HG03159 (cell line): ENCODE measurements around the gene PPFIA2.

Experiments
- ATAC-seq: cut with Tn5 transposase; IDR thresholded peaks from one replicate; pipeline ENCODE4 v1.9.1; 2021; ENCODE audit warnings: mild to moderate bottlenecking, moderate library complexity; ENCODE audit not compliant: unreplicated experiment

Gene PPFIA2

DNA sequence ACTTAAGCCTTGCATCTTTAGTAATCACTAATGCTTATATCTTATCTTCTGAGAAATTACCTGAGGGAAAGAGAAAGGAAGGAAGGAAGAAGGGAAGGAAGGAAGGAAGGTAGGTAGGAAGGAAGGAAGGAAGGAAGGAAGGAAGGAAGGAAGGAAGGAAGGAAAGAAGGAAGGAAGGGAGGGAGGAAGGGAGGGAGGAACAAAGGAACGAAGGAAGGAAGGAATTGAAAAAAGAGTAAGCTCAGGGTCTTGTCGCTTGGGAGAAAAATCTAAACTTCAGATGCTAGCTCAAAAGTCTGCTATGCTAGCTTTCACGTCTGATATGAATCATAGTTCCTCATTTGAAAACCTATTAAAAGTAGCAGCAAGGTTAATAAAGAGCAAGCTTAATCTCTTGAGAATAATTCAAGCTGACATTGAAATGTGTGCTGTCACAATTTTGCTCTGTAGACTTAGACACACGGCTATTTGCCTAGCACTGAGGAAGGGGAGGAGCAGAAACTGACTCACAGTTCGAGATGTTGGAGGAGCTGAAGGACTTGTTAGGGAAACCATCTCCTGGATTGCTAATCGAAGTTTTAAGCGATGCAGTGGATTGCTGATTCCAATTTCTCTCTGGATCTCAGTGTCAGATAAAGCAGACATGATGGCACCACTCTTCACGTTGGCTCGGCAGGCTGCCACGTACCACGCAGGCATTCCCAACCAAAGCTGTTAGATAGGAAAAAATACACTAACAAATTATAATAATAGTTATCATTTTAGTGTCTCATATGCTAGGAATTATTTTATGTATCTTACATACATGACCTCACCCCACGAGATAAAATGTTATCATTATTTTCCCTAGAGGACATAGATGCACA, 464.6 kb downstream of the PPFIA2 start:
- peak; percentile 69 for ATAC-seq

GRCh38 chr12:81288651-81289050, 470.5 kb downstream of the PPFIA2 start:
- no peak for ATAC-seq

DNA sequence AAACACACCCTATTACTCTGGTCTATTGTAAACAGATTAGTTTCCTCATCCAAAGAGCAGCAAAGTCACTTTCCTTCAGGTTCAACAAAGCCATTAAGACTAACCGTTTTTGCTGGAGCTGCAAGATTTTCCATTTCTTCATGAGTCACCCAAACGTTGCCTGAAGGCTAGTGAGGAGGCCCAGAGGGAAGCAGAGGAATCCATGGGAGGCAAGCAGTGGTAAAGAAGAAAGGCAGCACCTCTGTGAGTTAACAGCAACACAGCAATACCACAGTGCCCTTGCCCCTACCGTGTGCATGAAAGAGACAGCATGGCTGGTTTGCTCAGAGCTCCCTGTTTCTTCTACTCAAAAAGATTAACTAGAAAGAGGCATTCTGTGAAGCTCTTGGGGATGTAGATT, 475.0 kb downstream of the PPFIA2 start:
- no peak for ATAC-seq

GRCh38 chr12:81274637-81275529, 484.3 kb downstream of the PPFIA2 start:
- no peak for ATAC-seq

DNA sequence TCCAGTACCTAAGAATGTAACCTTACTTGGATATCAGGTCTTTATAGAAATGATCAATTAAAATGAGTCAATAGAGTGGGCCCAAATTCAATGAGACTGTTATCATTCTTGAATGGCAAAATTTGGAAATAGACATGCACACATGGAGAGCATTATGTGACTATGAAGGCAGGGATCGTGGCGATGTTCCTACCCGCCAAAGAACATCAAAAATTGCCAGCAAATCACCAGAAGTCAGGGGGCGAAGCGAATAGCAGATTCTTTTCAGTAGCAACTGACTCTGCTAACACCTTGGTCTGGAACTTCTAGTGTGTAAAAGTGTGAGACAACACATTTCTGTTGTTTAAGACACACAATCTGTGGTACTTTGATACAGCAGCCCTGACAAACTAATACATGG, 488.8 kb downstream of the PPFIA2 start:
- ATAC-seq: no peak

GRCh38 chr12:81263072-81263471, 496.1 kb downstream of the PPFIA2 start:
- no peak for ATAC-seq

DNA sequence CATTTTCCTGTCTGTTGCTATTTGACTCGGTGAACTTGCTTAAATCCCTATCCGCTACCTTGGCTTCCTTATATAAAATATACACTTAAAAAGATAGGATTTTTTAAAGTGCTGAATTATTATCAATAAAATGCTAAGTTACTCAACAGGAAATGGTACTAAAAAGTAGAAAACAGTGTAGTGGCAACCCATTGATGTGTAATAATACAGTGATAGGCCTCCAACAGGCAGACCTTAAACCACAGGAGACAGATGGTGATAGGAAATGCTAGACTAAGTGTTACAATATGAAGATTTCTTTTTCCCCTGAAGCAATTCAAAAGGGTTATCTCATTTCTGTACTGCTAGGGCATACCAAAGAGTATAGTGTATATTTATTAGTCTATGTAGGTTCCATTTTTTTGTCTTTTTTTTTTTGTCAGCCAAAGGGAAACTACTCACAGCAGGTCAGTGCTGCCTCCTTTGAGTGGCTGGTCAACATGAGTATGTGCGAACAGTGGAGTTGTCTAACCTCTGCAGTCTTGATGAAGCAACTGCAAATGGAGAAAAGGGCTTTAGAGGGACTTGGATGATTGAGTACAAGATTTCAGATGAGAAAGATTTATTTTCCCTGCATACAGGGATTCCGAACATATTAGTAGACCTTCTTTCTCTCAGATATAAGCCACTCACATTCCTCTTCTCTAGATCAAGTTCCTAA, 497.5 kb downstream of the PPFIA2 start:
- no peak for ATAC-seq

DNA sequence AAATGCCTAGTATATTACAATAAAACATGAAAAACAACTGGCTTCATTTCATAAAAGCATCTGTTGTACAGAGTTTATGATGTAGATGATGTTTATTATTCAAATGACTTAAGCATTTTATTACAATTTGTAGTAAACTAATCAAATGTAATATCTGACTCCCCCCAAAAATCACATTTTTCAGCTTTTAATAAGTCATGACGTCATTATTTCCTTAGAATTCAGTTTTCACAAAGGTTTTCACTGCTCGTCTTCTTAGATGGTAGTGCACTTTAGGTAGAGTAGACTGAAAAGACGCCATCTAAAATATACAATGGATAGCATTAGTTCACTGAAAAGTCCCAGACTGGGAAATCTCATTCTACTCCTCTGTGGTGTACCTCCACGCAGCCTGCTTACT, 499.8 kb downstream of the PPFIA2 start:
- no peak for ATAC-seq

GRCh38 chr12:81257947-81258551, 501.1 kb downstream of the PPFIA2 start:
- no peak for ATAC-seq

- no peak for ATAC-seq
These were observed 503.2 kb downstream of the PPFIA2 start for GRCh38 chr12:81255947-81256346.

- ATAC-seq: no peak
These were observed 503.7 kb downstream of the PPFIA2 start for GRCh38 chr12:81255456-81255855.

- ATAC-seq: no peak
These were observed 505.8 kb downstream of the PPFIA2 start for GRCh38 chr12:81253360-81253759.

- no peak for ATAC-seq
These were observed 506.9 kb downstream of the PPFIA2 start for GRCh38 chr12:81252228-81252627.

GRCh38 chr12:81249976-81250375, 509.2 kb downstream of the PPFIA2 start:
- no peak for ATAC-seq

GRCh38 chr12:81245907-81246570, 513.1 kb downstream of the PPFIA2 start:
- ATAC-seq: no peak

- no peak for ATAC-seq
These were observed 513.7 kb downstream of the PPFIA2 start for GRCh38 chr12:81245458-81245857.

DNA sequence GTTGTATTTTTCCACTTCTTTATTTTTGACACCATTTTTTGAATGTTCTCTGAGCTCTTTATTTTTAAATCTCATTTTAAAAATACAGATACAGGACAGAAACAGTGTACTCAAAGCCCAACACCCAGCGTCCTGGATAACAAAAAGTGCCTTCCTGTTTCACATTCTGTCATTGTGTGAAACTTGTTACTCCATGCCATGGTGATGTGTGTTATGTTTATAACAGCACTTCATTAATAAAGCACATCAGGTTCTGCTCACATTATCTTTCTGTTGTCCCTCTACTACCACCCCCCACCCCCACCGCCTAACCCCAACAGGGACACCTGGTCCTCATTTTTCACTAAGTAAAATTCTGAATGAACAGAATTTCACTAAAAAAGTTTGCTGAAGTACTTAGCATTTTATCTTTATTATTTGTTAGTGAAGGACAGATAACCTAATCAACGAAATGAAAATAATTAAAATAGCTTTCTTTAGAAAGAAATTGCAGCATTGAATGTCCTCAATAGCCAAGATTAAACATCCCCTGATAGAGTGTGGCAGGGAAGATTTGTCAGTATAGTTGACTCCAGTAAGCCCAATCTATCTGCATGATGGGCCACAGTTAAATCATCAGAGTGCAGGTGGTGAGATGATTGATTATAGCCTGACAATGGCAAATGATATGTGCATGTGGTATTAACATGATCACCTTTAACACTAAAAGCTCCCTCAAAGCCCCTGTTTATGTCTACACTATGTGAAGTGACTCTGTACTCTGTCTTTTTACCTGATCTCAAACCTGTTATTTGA, 527.4 kb downstream of the PPFIA2 start:
- no peak for ATAC-seq

DNA sequence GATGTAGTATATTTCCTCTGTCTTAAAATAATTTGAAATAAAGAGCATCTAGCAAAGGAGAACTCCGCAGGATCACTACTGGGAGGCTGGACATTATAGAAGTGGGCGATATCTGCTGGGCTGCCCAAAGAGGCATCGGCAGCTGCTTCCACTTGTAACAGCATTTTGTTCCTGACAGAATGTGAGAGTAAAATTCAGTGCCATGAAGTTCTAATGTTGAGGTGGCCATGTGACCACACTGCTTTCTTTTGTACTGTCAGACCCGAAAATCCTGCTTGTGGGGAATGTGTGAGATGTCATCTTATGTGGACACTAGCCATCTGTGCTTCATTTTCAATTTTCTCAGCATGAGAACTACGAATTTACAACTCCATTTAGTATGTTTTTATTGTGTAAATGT, 529.4 kb downstream of the PPFIA2 start:
- no peak for ATAC-seq

GRCh38 chr12:81224626-81225025, 534.5 kb downstream of the PPFIA2 start:
- ATAC-seq: no peak
